HEK293T (cell line): ENCODE results near the gene ZNF525.

Experiments
- BHLHE40 ChIP-seq: fragments of 450-650 bp; IDR thresholded peaks from 2 replicates; pipeline ENCODE4 v1.6.1; 2016; ENCODE audit warnings: mild to moderate bottlenecking, moderate library complexity, borderline replicate concordance
- CTBP1 ChIP-seq: fragments of 450-650 bp; IDR thresholded peaks from 2 replicates; pipeline ENCODE4 v1.6.1; 2016; ENCODE audit warnings: borderline replicate concordance
- FOXK2 ChIP-seq: fragments of 450-650 bp; IDR thresholded peaks from 2 replicates; pipeline ENCODE4 v1.6.1; 2016; ENCODE audit warnings: mild to moderate bottlenecking
- HDGF ChIP-seq: fragments of 450-650 bp; IDR thresholded peaks from 2 replicates; pipeline ENCODE4 v1.6.1; 2017; ENCODE audit warnings: antibody characterized with exemption, borderline replicate concordance
- NFRKB ChIP-seq: fragments of 450-650 bp; IDR thresholded peaks from 2 replicates; pipeline ENCODE4 v1.6.1; 2016; ENCODE audit warnings: mild to moderate bottlenecking, moderate library complexity
- SP1 ChIP-seq: fragments of 450-650 bp; IDR thresholded peaks from 2 replicates; pipeline ENCODE4 v1.6.1; 2017

DNA sequence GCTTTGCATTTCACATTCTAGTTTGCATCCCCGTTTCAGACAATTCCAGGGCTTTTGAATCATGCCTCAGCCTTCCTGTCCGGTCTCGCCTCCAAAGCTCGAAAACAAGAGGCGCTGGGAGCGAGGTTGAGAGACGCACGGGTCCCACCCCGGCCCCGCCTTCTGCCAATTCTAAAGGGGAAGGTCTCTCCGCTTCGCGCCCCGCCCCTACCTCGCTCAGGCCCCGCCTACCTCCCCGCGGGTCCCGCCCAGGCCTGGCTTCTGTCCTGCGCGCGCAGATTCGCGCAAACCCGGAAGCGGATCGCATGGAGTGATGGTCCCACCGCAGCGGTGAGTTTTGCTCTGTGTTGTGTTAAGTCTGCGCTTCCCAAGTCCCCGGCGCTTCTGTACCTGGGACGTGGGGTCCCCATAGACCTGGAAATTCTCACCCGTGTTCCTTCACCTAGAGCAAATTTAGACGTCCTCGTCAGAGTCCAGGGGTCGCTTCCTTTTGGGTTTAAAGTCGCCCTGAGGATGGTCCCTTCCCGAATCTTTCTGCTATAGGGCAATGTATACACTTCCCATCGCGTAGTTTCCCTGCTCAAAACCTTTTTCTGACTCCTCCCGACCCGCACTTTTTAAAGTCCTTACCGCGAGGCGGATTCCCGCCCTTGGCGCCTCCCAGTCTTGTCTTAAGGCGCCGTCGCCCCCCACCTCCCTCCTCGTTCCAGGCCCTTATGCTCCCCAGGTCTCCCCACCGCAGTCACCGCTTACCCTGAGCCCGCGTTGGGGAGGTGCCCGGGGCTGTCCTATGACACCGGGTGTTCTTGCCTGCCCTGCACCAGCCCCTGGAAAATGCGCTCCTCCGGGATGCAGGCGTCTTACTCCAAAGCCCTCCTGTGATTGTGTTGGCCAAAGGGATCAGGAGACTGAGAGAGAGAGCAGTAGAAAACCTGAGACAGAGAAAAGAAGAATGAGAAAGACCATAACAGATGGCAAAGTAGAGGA, 31.7 kb upstream of the ZNF525 start, which contains the start of gene ZNF845:
- TF ChIP-seq FOXK2 (no peak), SP1 (no peak), NFRKB (no peak), HDGF (no peak), CTBP1 (no peak), BHLHE40 (no peak)
